HepG2 (cell line): ENCODE results near the gene PRPSAP1. TPM values are rescaled to one million over a fixed set of nuclear protein-coding genes. Genes with fewer than 3 reads are reported as not detected.

Experiments used
- DPF2 ChIP-seq: sonication (generic); formaldehyde crosslinking; IDR thresholded peaks from 2 replicates; pipeline ENCODE4 v1.4.0; 2020; ENCODE audit warnings: mild to moderate bottlenecking, low read depth, missing genetic modification reagents, borderline replicate concordance
- KLF6 ChIP-seq: IDR thresholded peaks from 2 replicates; pipeline ENCODE4 v1.8.0; 2016; ENCODE audit warnings: missing biosample characterization, missing genetic modification reagents
- PHB2 ChIP-seq: fragments of 450-650 bp; IDR thresholded peaks from 2 replicates; pipeline ENCODE4 v1.6.1; 2018; ENCODE audit not compliant: partially characterized antibody
- SOX5 ChIP-seq: IDR thresholded peaks from 2 replicates; pipeline ENCODE4 v1.6.1; 2016; ENCODE audit warnings: borderline replicate concordance
- SRSF1 ChIP-seq: fragments of 200-400 bp; formaldehyde crosslinking; optimal IDR thresholded peaks from 2 replicates; pipeline ENCODE3; 2017; ENCODE audit warnings: mild to moderate bottlenecking, low read depth, low read length, moderate library complexity
- TGIF2 ChIP-seq: IDR thresholded peaks from 2 replicates; pipeline ENCODE4 v1.6.1; 2016; ENCODE audit warnings: control low read depth, missing compliant biosample characterization
- THRA ChIP-seq: sonication (generic); formaldehyde crosslinking; IDR thresholded peaks from 2 replicates; pipeline ENCODE4 v1.4.0; 2020; ENCODE audit warnings: missing genetic modification reagents, borderline replicate concordance
- ZBTB1 ChIP-seq: sonication (generic); formaldehyde crosslinking; IDR thresholded peaks from 2 replicates; pipeline ENCODE4 v1.4.0; 2020; ENCODE audit warnings: missing genetic modification reagents, borderline replicate concordance
- ZBTB46 ChIP-seq: sonication (generic); formaldehyde crosslinking; IDR thresholded peaks from 2 replicates; pipeline ENCODE4 v1.4.0; 2020; ENCODE audit warnings: mild to moderate bottlenecking, missing genetic modification reagents, borderline replicate concordance
- ZNF281 ChIP-seq: sonication (generic); formaldehyde crosslinking; IDR thresholded peaks from 2 replicates; pipeline ENCODE4 v1.4.0; 2020; ENCODE audit warnings: missing genetic modification reagents, borderline replicate concordance
- ZNF563 ChIP-seq: sonication (generic); formaldehyde crosslinking; IDR thresholded peaks from 2 replicates; pipeline ENCODE4 v1.8.0; 2022; ENCODE audit warnings: mild to moderate bottlenecking, moderate library complexity, missing genetic modification reagents
- polyA plus RNA-seq, 8 experiments: library from polyadenylated mRNA; depleted of rRNA in 3 of 8; stranded (reverse) in 7 of 8; unstranded in 1 of 8; fragments of >200 nt; fragmentation: Illumina TruSeq in 4 of 8; extraction: Trizol in 4 of 8; gene quantifications; 2 replicates each; pipeline versions ENCODE4 v1.2.1 to v1.2.3, GENCODE V29; 2011 to 2016; ENCODE audit warnings: low read depth in 4 of 8, missing spikeins in 1 of 8, mixed read lengths in 1 of 8; ENCODE audit not compliant: insufficient read depth in 1 of 8
- total RNA-seq, 5 experiments: library from RNA; depleted of rRNA; stranded (reverse); fragments of >200 nt; fragmentation: Illumina TruSeq; extraction: Trizol; gene quantifications; 2 replicates each; pipeline ENCODE4 v1.2.3, GENCODE V29; 2016; ENCODE audit warnings: low read depth in 1 of 5
- TF ChIP-seq, protein P1 (sequence below): sonication (generic); formaldehyde crosslinking; IDR thresholded peaks from 2 replicates; pipeline ENCODE4 v1.4.0; 2020; ENCODE audit warnings: missing genetic modification reagents
- TF ChIP-seq, protein P2 (sequence below): IDR thresholded peaks from 2 replicates; pipeline ENCODE4 v1.6.1; 2012; ENCODE audit warnings: inconsistent platforms
- TF ChIP-seq, protein P3 (sequence below): IDR thresholded peaks from 2 replicates; pipeline ENCODE4 v1.6.1; 2016; ENCODE audit warnings: mild to moderate bottlenecking, missing biosample characterization, missing genetic modification reagents

The PRPSAP1 gene
- total and polyA plus RNA-seq, 2 of the 13 experiments (the other 11 are each of a cell fraction or from before 2014, with no cell fraction given): 91.1 to 314 TPM

- TF ChIP-seq, protein P1, sequence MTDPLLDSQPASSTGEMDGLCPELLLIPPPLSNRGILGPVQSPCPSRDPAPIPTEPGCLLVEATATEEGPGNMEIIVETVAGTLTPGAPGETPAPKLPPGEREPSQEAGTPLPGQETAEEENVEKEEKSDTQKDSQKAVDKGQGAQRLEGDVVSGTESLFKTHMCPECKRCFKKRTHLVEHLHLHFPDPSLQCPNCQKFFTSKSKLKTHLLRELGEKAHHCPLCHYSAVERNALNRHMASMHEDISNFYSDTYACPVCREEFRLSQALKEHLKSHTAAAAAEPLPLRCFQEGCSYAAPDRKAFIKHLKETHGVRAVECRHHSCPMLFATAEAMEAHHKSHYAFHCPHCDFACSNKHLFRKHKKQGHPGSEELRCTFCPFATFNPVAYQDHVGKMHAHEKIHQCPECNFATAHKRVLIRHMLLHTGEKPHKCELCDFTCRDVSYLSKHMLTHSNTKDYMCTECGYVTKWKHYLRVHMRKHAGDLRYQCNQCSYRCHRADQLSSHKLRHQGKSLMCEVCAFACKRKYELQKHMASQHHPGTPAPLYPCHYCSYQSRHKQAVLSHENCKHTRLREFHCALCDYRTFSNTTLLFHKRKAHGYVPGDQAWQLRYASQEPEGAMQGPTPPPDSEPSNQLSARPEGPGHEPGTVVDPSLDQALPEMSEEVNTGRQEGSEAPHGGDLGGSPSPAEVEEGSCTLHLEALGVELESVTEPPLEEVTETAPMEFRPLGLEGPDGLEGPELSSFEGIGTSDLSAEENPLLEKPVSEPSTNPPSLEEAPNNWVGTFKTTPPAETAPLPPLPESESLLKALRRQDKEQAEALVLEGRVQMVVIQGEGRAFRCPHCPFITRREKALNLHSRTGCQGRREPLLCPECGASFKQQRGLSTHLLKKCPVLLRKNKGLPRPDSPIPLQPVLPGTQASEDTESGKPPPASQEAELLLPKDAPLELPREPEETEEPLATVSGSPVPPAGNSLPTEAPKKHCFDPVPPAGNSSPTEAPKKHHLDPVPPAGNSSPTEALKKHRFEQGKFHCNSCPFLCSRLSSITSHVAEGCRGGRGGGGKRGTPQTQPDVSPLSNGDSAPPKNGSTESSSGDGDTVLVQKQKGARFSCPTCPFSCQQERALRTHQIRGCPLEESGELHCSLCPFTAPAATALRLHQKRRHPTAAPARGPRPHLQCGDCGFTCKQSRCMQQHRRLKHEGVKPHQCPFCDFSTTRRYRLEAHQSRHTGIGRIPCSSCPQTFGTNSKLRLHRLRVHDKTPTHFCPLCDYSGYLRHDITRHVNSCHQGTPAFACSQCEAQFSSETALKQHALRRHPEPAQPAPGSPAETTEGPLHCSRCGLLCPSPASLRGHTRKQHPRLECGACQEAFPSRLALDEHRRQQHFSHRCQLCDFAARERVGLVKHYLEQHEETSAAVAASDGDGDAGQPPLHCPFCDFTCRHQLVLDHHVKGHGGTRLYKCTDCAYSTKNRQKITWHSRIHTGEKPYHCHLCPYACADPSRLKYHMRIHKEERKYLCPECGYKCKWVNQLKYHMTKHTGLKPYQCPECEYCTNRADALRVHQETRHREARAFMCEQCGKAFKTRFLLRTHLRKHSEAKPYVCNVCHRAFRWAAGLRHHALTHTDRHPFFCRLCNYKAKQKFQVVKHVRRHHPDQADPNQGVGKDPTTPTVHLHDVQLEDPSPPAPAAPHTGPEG (CRISPR knock-in tag): peak; percentile 1; the same call in 1 of the 2 replicates
- TF ChIP-seq ZBTB46 (CRISPR knock-in tag): no peak
- no peak; the same call in none of the 2 replicates for TF ChIP-seq KLF6 (CRISPR knock-in tag)
- peak; percentile 72 for TF ChIP-seq ZNF563 (CRISPR knock-in tag)
- TF ChIP-seq ZBTB1 (CRISPR knock-in tag): 0 out of 2 replicates have a peak, but pooled peaks have one; percentile 16
- peak; percentile 75 for TF ChIP-seq THRA
- TF ChIP-seq SOX5 (CRISPR knock-in tag): no peak; the same call in 1 of the 2 replicates
- TF ChIP-seq SRSF1: peak; percentile 57
- peak; percentile 70; the same call in 1 of the 2 replicates for TF ChIP-seq TGIF2 (CRISPR knock-in tag)
- no peak for TF ChIP-seq PHB2
- 0 out of 2 replicates have a peak, but pooled peaks have one; percentile 28 for TF ChIP-seq DPF2 (CRISPR knock-in tag)
- TF ChIP-seq, protein P2, sequence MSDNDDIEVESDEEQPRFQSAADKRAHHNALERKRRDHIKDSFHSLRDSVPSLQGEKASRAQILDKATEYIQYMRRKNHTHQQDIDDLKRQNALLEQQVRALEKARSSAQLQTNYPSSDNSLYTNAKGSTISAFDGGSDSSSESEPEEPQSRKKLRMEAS: peak; percentile 23
- TF ChIP-seq ZNF281 (CRISPR knock-in tag): no peak
- TF ChIP-seq, protein P3, sequence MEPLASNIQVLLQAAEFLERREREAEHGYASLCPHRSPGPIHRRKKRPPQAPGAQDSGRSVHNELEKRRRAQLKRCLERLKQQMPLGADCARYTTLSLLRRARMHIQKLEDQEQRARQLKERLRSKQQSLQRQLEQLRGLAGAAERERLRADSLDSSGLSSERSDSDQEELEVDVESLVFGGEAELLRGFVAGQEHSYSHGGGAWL (CRISPR knock-in tag): no peak
Observed at GRCh38 chr17:76383546-76384221, 30.0 kb upstream of the PRPSAP1 start (continued).
